OCI-LY7 (cell line): ENCODE measurements around the gene TAS1R1.

ENCODE experiments used
- CTCF ChIP-seq: fragments of 200-600 bp; sonication (generic); conservative IDR thresholded peaks from 2 replicates; pipeline ENCODE4 v1.5.1; 2014; ENCODE audit warnings: mild to moderate bottlenecking, antibody characterized with exemption, low read length, moderate library complexity, mixed read lengths
- EZH2phosphoT487 ChIP-seq: fragments of 200-600 bp; sonication (generic); IDR thresholded peaks from 2 replicates; pipeline ENCODE4 v1.6.1; 2018; ENCODE audit warnings: low read depth, borderline replicate concordance, mild to moderate bottlenecking, mixed run types, antibody characterized with exemption, low read length, moderate library complexity, mixed read lengths

GRCh38 chr1:6597777-6598131 lies 42.6 kb downstream of the TAS1R1 start:
- TF ChIP-seq CTCF (no peak), EZH2phosphoT487 (no peak)
